Left ventricle myocardium inferior (tissue), 1 donor: ENCODE measurements around the gene FGFR2. TPM values are rescaled to one million over a fixed set of nuclear protein-coding genes. Genes with fewer than 3 reads are reported as not detected.

Experiments
- DNase-seq: peaks from one replicate; pipeline ENCODE4 v3.0.0-alpha.2; 2020
- H3K27ac ChIP-seq: fragments of 200-600 bp; replicated peaks from 2 replicates; pipeline ENCODE4 v1.8.0; 2021
- H3K27me3 ChIP-seq: fragments of 200-600 bp; 2 replicates; pipeline ENCODE4 v1.8.0; 2021; ENCODE audit warnings: low read depth
- H3K36me3 ChIP-seq: fragments of 200-600 bp; 2 replicates; pipeline ENCODE4 v1.8.0; 2021
- H3K4me1 ChIP-seq: fragments of 200-600 bp; 2 replicates; pipeline ENCODE4 v1.8.0; 2021
- H3K4me3 ChIP-seq: fragments of 200-600 bp; 2 replicates; pipeline ENCODE4 v1.8.0; 2021; ENCODE audit warnings: mild to moderate bottlenecking, moderate library complexity
- H3K9me3 ChIP-seq: fragments of 200-600 bp; replicated peaks from 2 replicates; pipeline ENCODE4 v1.8.0; 2021
- intact Hi-C: fragments of 100-400 bp; cut with micrococcal nuclease; formaldehyde crosslinking; loops from one replicate; pipeline ENCODE4 v1.11.0; 2022
- total RNA-seq: library from RNA; stranded (reverse); fragmentation: NEBNext Ultra II Directional; extraction: Animal tissue kit (Norgen Biotek cat#: 25700); gene quantifications from one replicate; pipeline ENCODE4 v1.2.1, GENCODE V29; 2021
- TF ChIP-seq, protein P1 (sequence below): fragments of 200-600 bp; IDR thresholded peaks from 2 replicates; pipeline ENCODE4 v1.8.0; 2021; ENCODE audit warnings: antibody characterized with exemption, mild to moderate bottlenecking, borderline replicate concordance
- donor health status: DM: no; HTN: yes; CAD: no; lungs with severe emphysema.

FGFR2 gene
- total RNA-seq, 1 donor from 2014 or later = 0.36 TPM

DNA sequence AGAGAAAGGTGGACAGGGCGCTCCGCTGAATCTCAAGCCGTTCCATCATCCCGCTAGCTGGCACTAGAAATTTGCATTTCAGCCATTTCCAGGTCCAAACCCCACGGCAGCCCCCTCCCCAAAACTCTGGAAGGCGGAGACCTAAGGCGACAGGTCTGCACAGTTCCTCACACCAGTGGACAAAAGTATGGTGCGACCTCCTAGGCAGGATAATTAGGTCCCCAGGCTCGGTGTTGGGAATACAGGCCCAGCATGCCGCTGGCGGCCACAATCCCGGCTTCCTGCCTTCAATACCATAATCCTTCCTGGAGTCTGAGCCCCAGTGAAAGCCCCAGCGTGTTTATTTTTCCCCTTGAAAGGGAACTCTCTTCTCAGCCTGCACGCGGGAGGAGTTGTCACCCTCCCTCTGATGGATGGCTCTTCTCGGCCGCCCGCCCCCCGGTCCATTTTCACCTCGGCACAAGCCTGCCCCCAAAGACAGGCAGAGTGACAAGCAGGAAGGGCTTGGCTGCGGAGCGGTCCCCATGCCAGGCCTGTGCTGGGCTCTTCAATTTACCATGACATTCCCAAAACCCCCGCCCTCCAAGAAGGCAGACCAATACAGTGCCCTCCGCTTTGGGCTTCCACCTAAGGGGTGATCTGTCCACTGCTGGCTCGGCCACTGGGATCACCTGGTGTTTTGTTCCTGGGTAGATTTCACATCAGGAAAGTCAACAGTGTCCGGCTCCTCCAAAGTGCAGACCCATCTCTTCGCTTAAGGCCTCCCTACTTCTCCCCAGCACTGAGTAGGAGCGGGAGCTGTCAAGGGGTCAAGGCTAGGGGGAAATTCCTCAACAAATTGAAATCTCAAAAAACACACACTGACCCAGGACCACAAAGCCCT, 2.2 kb downstream of the FGFR2 start:
- H3K36me3 ChIP-seq = no peaks in the 10 kb centered on the region
- intact Hi-C loops = no loop called here
- peaks cover 21% of the 10 kb centered on the region for H3K4me1 ChIP-seq
- TF ChIP-seq, protein P1, sequence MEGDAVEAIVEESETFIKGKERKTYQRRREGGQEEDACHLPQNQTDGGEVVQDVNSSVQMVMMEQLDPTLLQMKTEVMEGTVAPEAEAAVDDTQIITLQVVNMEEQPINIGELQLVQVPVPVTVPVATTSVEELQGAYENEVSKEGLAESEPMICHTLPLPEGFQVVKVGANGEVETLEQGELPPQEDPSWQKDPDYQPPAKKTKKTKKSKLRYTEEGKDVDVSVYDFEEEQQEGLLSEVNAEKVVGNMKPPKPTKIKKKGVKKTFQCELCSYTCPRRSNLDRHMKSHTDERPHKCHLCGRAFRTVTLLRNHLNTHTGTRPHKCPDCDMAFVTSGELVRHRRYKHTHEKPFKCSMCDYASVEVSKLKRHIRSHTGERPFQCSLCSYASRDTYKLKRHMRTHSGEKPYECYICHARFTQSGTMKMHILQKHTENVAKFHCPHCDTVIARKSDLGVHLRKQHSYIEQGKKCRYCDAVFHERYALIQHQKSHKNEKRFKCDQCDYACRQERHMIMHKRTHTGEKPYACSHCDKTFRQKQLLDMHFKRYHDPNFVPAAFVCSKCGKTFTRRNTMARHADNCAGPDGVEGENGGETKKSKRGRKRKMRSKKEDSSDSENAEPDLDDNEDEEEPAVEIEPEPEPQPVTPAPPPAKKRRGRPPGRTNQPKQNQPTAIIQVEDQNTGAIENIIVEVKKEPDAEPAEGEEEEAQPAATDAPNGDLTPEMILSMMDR = no peak
- no peak overlapping the region for H3K27ac ChIP-seq
- H3K4me3 ChIP-seq = no peak overlapping the region
- no peak for DNase-seq
- H3K27me3 ChIP-seq = peaks cover 97% of the 10 kb centered on the region
- no peaks in the 10 kb centered on the region for H3K9me3 ChIP-seq

DNA sequence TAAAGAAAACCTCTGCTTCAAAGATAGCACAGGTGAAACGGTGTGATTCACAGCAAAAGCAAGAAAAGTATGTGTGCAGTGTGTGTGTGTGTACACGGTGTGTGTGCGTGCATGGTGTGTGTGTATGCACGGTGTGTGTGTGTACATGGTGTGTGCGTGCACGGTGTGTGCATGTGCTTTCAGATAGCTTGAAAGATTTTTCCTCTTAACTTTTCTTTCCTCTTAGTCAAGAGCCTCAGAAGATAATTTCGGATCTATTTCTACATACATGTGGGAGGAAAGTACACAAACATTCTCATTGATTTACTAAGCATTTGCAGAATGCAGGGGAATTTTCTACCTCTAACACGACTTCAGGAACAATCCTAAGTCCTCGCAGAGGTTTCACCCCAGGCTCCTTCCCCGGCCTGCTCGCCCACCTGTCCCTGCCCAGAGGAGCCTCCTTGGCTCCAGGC, 2.9 kb downstream of the FGFR2 start:
- TF ChIP-seq, protein P1 = no peak
- no peak overlapping the region for H3K27ac ChIP-seq
- H3K27me3 ChIP-seq = peaks cover 93% of the 10 kb centered on the region
- DNase-seq = no peak
- intact Hi-C loops = no loop called here
- H3K4me1 ChIP-seq = peaks cover 21% of the 10 kb centered on the region
- H3K4me3 ChIP-seq = no peak overlapping the region
- no peaks in the 10 kb centered on the region for H3K9me3 ChIP-seq
- H3K36me3 ChIP-seq = no peaks in the 10 kb centered on the region

DNA sequence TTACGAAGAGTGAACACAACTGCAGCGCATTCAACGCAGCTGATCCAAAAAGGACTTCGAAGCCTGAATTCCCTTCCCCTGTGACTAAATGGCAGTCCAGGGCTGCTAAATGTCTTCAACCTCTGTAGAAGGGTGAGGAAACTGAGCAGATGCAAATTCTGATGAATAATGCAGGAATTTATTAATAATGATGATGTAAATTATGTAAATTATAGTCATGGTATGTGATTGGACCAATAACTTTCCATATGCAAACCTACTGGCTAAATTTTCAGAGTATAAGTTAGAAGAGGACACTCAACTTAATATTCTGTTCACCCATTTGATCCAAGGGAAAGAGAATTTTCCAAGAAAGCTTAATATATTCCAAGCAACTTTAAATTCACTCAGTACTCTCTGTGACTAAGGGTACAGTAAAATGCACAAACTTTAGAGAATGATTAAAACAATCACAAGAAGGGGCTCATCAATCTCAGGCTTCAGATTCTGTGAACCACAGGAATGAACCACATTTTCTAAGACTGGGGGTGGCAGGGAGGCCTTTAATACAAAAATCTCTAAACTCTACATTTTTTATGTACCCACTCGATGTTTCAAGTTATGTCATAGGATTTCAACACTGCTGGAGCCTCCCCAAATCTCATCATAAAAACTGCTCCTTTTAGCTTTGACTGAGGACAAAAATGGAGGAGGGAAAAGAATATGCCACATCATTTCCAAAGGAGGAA, 3.5 kb downstream of the FGFR2 start:
- Histone ChIP-seq H3K4me3 (no peak overlapping the region), H3K27ac (no peak overlapping the region), H3K4me1 (peaks cover 21% of the 10 kb centered on the region), H3K9me3 (no peaks in the 10 kb centered on the region), H3K36me3 (no peaks in the 10 kb centered on the region), H3K27me3 (peaks cover 87% of the 10 kb centered on the region)
- no peak for DNase-seq
- intact Hi-C loops = no loop called here
- TF ChIP-seq, protein P1 = no peak

DNA sequence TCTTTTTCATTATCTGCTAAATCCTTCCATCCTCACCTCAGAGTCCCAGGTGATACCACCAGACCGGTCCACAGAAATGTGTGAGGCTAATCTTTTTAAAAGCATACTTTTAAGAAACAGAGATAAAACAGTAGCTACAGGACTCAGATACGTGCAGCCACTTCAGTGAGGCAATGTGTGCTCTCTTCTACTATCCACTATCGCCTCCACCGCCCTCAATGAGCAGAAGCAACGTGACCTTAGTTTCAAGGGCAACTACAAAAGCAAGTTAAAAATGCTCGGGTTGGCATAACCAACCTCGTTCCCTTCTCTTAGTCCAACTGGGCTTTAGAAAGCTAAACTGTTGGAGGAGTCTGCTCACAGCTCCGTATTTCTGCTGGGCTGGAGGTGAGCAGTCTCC, 4.2 kb downstream of the FGFR2 start:
- no peak overlapping the region for H3K4me3 ChIP-seq
- peaks cover 21% of the 10 kb centered on the region for H3K4me1 ChIP-seq
- peaks cover 82% of the 10 kb centered on the region for H3K27me3 ChIP-seq
- intact Hi-C loops = no loop called here
- H3K9me3 ChIP-seq = no peaks in the 10 kb centered on the region
- H3K27ac ChIP-seq = no peak overlapping the region
- H3K36me3 ChIP-seq = no peaks in the 10 kb centered on the region
- DNase-seq = no peak
- TF ChIP-seq, protein P1 = no peak

DNA sequence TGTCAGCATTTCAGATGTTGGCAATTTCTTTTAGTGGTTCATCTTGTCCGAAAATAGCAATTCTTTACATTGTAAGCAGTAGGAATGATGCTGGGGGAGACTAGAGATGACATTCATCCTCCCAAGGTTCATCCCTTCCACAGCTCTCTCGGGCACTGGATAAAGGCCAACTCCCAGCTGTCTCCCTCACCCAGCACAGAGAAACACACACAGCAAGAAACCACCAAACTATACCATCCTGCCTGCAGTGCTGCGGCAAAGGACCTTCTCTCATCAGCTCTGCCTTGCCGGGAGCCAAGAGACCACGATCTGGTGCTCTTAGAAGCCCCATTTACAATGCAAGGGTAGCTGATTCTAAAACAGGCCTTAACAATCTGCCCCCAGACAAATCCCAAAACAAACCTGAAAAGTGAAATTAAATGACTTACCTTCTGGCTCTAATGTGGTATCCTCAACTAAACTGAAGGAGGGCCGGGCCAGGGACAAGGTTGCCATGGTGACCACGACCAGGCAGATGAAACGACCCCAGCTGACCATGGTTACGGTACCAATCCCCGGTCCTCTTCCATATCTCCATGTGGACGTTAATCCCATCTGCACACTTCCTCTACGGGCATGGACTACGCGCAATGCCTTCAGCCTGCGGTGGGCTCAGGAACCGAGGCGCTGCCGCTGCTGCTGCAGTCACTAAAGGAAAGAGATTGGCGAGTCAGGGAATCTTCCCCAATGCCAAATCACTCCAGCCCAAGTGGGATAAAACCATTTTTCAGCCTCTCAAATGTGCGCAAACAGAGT, 4.8 kb downstream of the FGFR2 start:
- intact Hi-C loops = no loop called here
- no peak overlapping the region for H3K27ac ChIP-seq
- H3K4me1 ChIP-seq = peaks cover 16% of the 10 kb centered on the region
- TF ChIP-seq, protein P1 = no peak
- H3K9me3 ChIP-seq = no peaks in the 10 kb centered on the region
- no peaks in the 10 kb centered on the region for H3K36me3 ChIP-seq
- H3K27me3 ChIP-seq = peaks cover 76% of the 10 kb centered on the region
- DNase-seq = no peak
- no peak overlapping the region for H3K4me3 ChIP-seq
